ENCODE measurements around the gene DHX34.

Gene DHX34

GRCh38 chr19:47377208-47377701, 28.1 kb downstream of the DHX34 start:
- TF ChIP-seq CTCF (IDR thresholded peaks at IDR 0.05; ENCODE audit: low read length) (no peak), EZH2 (optimal IDR thresholded peaks at IDR 0.05; ENCODE audit: low read depth, low read length) (no peak)

GRCh38 chr19:47377801-47378200, 28.7 kb downstream of the DHX34 start:
- H4K20me1 ChIP-seq (ENCODE audit: insufficient read depth, low read length) = no peaks in the 10 kb centered on the region
- H3K79me2 ChIP-seq (ENCODE audit: low read length) = no peaks in the 10 kb centered on the region
- H3K4me3 ChIP-seq (ENCODE audit: low read length) = no peak overlapping the region
- no peak overlapping the region for H3K9ac ChIP-seq (ENCODE audit: low read length)
- H3K4me1 ChIP-seq (ENCODE audit: low read length) = no peaks in the 10 kb centered on the region
- no peaks in the 10 kb centered on the region for H3K9me3 ChIP-seq (replicated peaks; ENCODE audit: insufficient read depth, low read length)
- H3F3A ChIP-seq (ENCODE audit: insufficient read depth, low read length) = no peaks in the 10 kb centered on the region
- H2AFZ ChIP-seq (ENCODE audit: low read length) = no peak overlapping the region
- TF ChIP-seq CTCF (IDR thresholded peaks at IDR 0.05; ENCODE audit: low read length) (no peak), EZH2 (optimal IDR thresholded peaks at IDR 0.05; ENCODE audit: low read depth, low read length) (no peak), EZH2phosphoT487 (IDR thresholded peaks at IDR 0.05; ENCODE audit: low read length) (no peak)
- no peaks in the 10 kb centered on the region for H3K9me2 ChIP-seq (replicated peaks; ENCODE audit: insufficient read depth, low read length)
- H3K4me2 ChIP-seq (ENCODE audit: low read depth, low read length) = no peak overlapping the region
- no peak overlapping the region for H3K27ac ChIP-seq (ENCODE audit: low read length)
- no peaks in the 10 kb centered on the region for H3K36me3 ChIP-seq (replicated peaks; ENCODE audit: insufficient read depth, low read length)
- DNase-seq = no peak
- H3K27me3 ChIP-seq (replicated peaks; ENCODE audit: insufficient read depth, low read length) = no peaks in the 10 kb centered on the region

More at GRCh38 chr19:47377208-47377701, 28.1 kb downstream of the DHX34 start:
- DNase-seq = no peak
- no peaks in the 10 kb centered on the region for H3K9me3 ChIP-seq (replicated peaks; ENCODE audit: insufficient read depth, low read length)
- no peaks in the 10 kb centered on the region for H3K9me2 ChIP-seq (replicated peaks; ENCODE audit: insufficient read depth, low read length)
- no peaks in the 10 kb centered on the region for H3K27me3 ChIP-seq (replicated peaks; ENCODE audit: insufficient read depth, low read length)
- no peak overlapping the region for H3K27ac ChIP-seq (ENCODE audit: low read length)
- H4K20me1 ChIP-seq (ENCODE audit: insufficient read depth, low read length) = no peaks in the 10 kb centered on the region
- H3F3A ChIP-seq (ENCODE audit: insufficient read depth, low read length) = no peaks in the 10 kb centered on the region
- no peaks in the 10 kb centered on the region for H3K79me2 ChIP-seq (ENCODE audit: low read length)
- no peaks in the 10 kb centered on the region for H3K4me1 ChIP-seq (ENCODE audit: low read length)
- no peaks in the 10 kb centered on the region for H3K36me3 ChIP-seq (replicated peaks; ENCODE audit: insufficient read depth, low read length)
- no peak overlapping the region for H3K9ac ChIP-seq (ENCODE audit: low read length)
- H3K4me3 ChIP-seq (ENCODE audit: low read length) = no peak overlapping the region
- H3K4me2 ChIP-seq (ENCODE audit: low read depth, low read length) = no peak overlapping the region
- no peak overlapping the region for H2AFZ ChIP-seq (ENCODE audit: low read length)

- Histone ChIP-seq H3K36me3 (replicated peaks; ENCODE audit: insufficient read depth, low read length) (no peaks in the 10 kb centered on the region), H3K79me2 (ENCODE audit: low read length) (no peaks in the 10 kb centered on the region), H3K9ac (ENCODE audit: low read length) (no peak overlapping the region), H3K9me2 (replicated peaks; ENCODE audit: insufficient read depth, low read length) (no peaks in the 10 kb centered on the region), H3K4me2 (ENCODE audit: low read depth, low read length) (no peak overlapping the region), H3K4me3 (ENCODE audit: low read length) (no peak overlapping the region), H3K27ac (ENCODE audit: low read length) (no peak overlapping the region), H4K20me1 (ENCODE audit: insufficient read depth, low read length) (no peaks in the 10 kb centered on the region), H3K4me1 (ENCODE audit: low read length) (no peaks in the 10 kb centered on the region), H3K9me3 (replicated peaks; ENCODE audit: insufficient read depth, low read length) (no peaks in the 10 kb centered on the region), H2AFZ (ENCODE audit: low read length) (no peak overlapping the region), H3K27me3 (replicated peaks; ENCODE audit: insufficient read depth, low read length) (no peaks in the 10 kb centered on the region), H3F3A (ENCODE audit: insufficient read depth, low read length) (no peaks in the 10 kb centered on the region)
- TF ChIP-seq EZH2 (optimal IDR thresholded peaks at IDR 0.05; ENCODE audit: low read depth, low read length) = no peak
- no peak for TF ChIP-seq EZH2phosphoT487 (IDR thresholded peaks at IDR 0.05; ENCODE audit: low read length)
- no peak for TF ChIP-seq CTCF (IDR thresholded peaks at IDR 0.05; ENCODE audit: low read length)
- no peak for DNase-seq
Measured at GRCh38 chr19:47378246-47378645, 29.1 kb downstream of the DHX34 start.

All from MM.1S (cell line).